Endothelial cell of umbilical vein (primary cell): ENCODE measurements around the gene LRRC47. TPM values are rescaled to one million over a fixed set of nuclear protein-coding genes. Genes with fewer than 3 reads are reported as not detected.

Experiments
- BruUV-seq: library from RNA; stranded (reverse); fragments of 400-500 nt; replicated peaks from 2 replicates; lab custom pipeline; 2021; lab: Mats Ljungman, UMichigan
- CTCF ChIA-PET: fragments of 300-600, 350-600 bp; sonication (Branson Sonifier 250); formaldehyde crosslinking; loops from one replicate; lab custom pipeline; 2021; ENCODE audit warnings: antibody characterized with exemption, inconsistent platforms; lab: Charles Lee
- POLR2A ChIA-PET: fragments of 300-600, 350-600 bp; sonication (Branson Sonifier 250); formaldehyde crosslinking; loops from one replicate; lab custom pipeline; 2021; ENCODE audit warnings: antibody characterized with exemption, inconsistent platforms; lab: Charles Lee
- DNase-seq: peaks from one replicate; pipeline ENCODE4 v3.0.0-alpha.2; 2011; ENCODE audit warnings: low read depth, low spot score
- FAIRE-seq: peaks from 2 replicates; lab custom pipeline; 2011; peaks lifted over from hg19 to GRCh38; lab: Jason Lieb, UNC
- H2AFZ ChIP-seq: 2 replicates; pipeline ENCODE4 v1.6.0; 2012; ENCODE audit warnings: low read depth, low read length, control low read depth, inconsistent platforms
- H3K27ac ChIP-seq: 2 replicates; pipeline ENCODE4 v1.5.1; 2011; ENCODE audit warnings: low read depth, mild to moderate bottlenecking, control low read depth, low read length, moderate library complexity; ENCODE audit not compliant: insufficient read depth
- H3K27me3 ChIP-seq, 2 experiments: 2 replicates each; pipeline versions ENCODE4 v1.6.0 to v1.6.1; 2011; ENCODE audit warnings: low read length in 2 of 2, mixed read lengths in 1 of 2; ENCODE audit not compliant: control insufficient read depth in 2 of 2, insufficient read depth in 2 of 2
- H3K36me3 ChIP-seq, 2 experiments: 2 replicates in 1 of 2; 3 replicates in 1 of 2; pipeline ENCODE4 v1.5.1; 2011; ENCODE audit warnings: low read length in 2 of 2, mild to moderate bottlenecking in 1 of 2, moderate library complexity in 1 of 2; ENCODE audit not compliant: control insufficient read depth in 2 of 2, insufficient read depth in 2 of 2; ENCODE audit errors: extremely low read depth in 1 of 2
- H3K4me1 ChIP-seq: 3 replicates; pipeline ENCODE4 v1.5.1; 2011; ENCODE audit warnings: mild to moderate bottlenecking, low read length; ENCODE audit not compliant: control insufficient read depth, insufficient read depth; ENCODE audit errors: extremely low read depth
- H3K4me2 ChIP-seq: 2 replicates; pipeline ENCODE4 v1.6.1; 2011; ENCODE audit warnings: low read length, control low read depth, mixed read lengths; ENCODE audit not compliant: insufficient read depth
- H3K4me3 ChIP-seq, 3 experiments: fragments of 200-600 bp in 1 of 3; sonication (generic), shearing (Covaris generic) in 1 of 3; replicated peaks in 1 of 3; 2 replicates each; pipeline ENCODE4 v1.5.1; 2011 to 2016; ENCODE audit warnings: control low read depth in 3 of 3, low read length in 3 of 3, mild to moderate bottlenecking in 2 of 3, inconsistent platforms in 1 of 3, low read depth in 1 of 3, moderate library complexity in 1 of 3; ENCODE audit not compliant: insufficient read depth in 1 of 3
- H3K79me2 ChIP-seq: 2 replicates; pipeline ENCODE4 v1.6.0; 2012; ENCODE audit warnings: low read length, inconsistent platforms; ENCODE audit not compliant: control insufficient read depth, insufficient read depth
- H3K9ac ChIP-seq: replicated peaks from 2 replicates; pipeline ENCODE3; 2011; ENCODE audit warnings: low read length, control low read depth; ENCODE audit not compliant: insufficient read depth; ENCODE audit errors: extremely low read depth
- H3K9me1 ChIP-seq: replicated peaks from 3 replicates; pipeline ENCODE4 v1.6.0; 2011; ENCODE audit warnings: mild to moderate bottlenecking, low read length; ENCODE audit not compliant: control insufficient read depth, insufficient read depth; ENCODE audit errors: extremely low read depth
- H3K9me3 ChIP-seq: replicated peaks from 2 replicates; pipeline ENCODE4 v1.5.1; 2012; ENCODE audit warnings: low read length, inconsistent platforms; ENCODE audit not compliant: control insufficient read depth, insufficient read depth
- H4K20me1 ChIP-seq: replicated peaks from 2 replicates; pipeline ENCODE3; 2011; ENCODE audit warnings: mild to moderate bottlenecking, low read length; ENCODE audit not compliant: control insufficient read depth, insufficient read depth; ENCODE audit errors: extremely low read depth
- EZH2 ChIP-seq: IDR thresholded peaks from 2 replicates; pipeline ENCODE4 v1.6.1; 2012; ENCODE audit warnings: borderline replicate concordance, low read depth, mild to moderate bottlenecking, moderate library complexity, low read length, inconsistent platforms; ENCODE audit not compliant: severe bottlenecking
- FOS ChIP-seq: IDR thresholded peaks from 2 replicates; pipeline ENCODE4 v1.6.1; 2011; ENCODE audit warnings: mild to moderate bottlenecking, low read length, moderate library complexity, borderline replicate concordance; ENCODE audit not compliant: insufficient read depth
- GATA2 ChIP-seq: IDR thresholded peaks from 2 replicates; pipeline ENCODE4 v1.7.0; 2011; ENCODE audit warnings: low read depth, mild to moderate bottlenecking, moderate library complexity, mixed read lengths, low read length; ENCODE audit not compliant: insufficient read length, insufficient read depth
- JUN ChIP-seq: IDR thresholded peaks from 2 replicates; pipeline ENCODE4 v1.6.1; 2011; ENCODE audit warnings: borderline replicate concordance, low read depth; ENCODE audit not compliant: insufficient read length, insufficient read depth
- MAX ChIP-seq: IDR thresholded peaks from 2 replicates; pipeline ENCODE4 v1.6.1; 2011; ENCODE audit not compliant: insufficient read depth, insufficient read length
- MYC ChIP-seq: IDR thresholded peaks from one replicate; pipeline ENCODE4 v1.6.1; 2011; ENCODE audit warnings: mild to moderate bottlenecking, low read depth, low read length
- POLR2A ChIP-seq: IDR thresholded peaks from 2 replicates; pipeline ENCODE4 v1.6.1; 2012; ENCODE audit warnings: low read depth, mild to moderate bottlenecking, control low read depth, low read length
- POLR2AphosphoS5 ChIP-seq: IDR thresholded peaks from 2 replicates; pipeline ENCODE4 v1.6.1; 2012; ENCODE audit warnings: low read depth, mild to moderate bottlenecking, control low read depth, low read length, moderate library complexity; ENCODE audit not compliant: insufficient read depth
- dilution Hi-C: fragments of 300-500 bp; cut with MboI; formaldehyde crosslinking; loops from one replicate; pipeline ENCODE4 v1.15.0; 2019; ENCODE audit warnings: low sequenced_read_pairs; ENCODE audit not compliant: extremely low pct_ligation_motif_present
- intact Hi-C: fragments of 100-400 bp; cut with micrococcal nuclease; formaldehyde crosslinking; loops from one replicate; pipeline ENCODE4 v1.10.0; 2022
- polyA plus RNA-seq, 4 experiments: library from polyadenylated mRNA; depleted of rRNA in 3 of 4; stranded (reverse) in 3 of 4; unstranded in 1 of 4; fragments of >200 nt; gene quantifications; 2 replicates each; pipeline versions ENCODE4 v1.2.1 to v1.2.3, GENCODE V29; 2011 to 2012; ENCODE audit warnings: missing spikeins in 1 of 4
- total RNA-seq: library from RNA; stranded (reverse); gene quantifications from 2 replicates; pipeline ENCODE4 v1.2.3, GENCODE V29; 2021
- TF ChIP-seq, protein P1 (sequence below), 2 donors: IDR thresholded peaks; 1 replicate in 1 of 2; 2 replicates in 1 of 2; pipeline ENCODE4 v1.5.1; 2011; ENCODE audit warnings: low read length in 2 of 2, mild to moderate bottlenecking in 2 of 2, moderate library complexity in 2 of 2, control low read depth in 1 of 2, inconsistent platforms in 1 of 2, low read depth in 1 of 2; ENCODE audit not compliant: insufficient read depth in 1 of 2; ENCODE audit errors: extremely low read depth in 1 of 2

Gene LRRC47
- total and polyA plus RNA-seq, 2 donors (not counting 3 experiments of a cell fraction or from before 2014, with no cell fraction given), result 23.7 to 42.5 TPM

GRCh38 chr1:3730543-3731247 lies 65.6 kb downstream of the LRRC47 start:
- Histone ChIP-seq H3K9me3 (no peaks in the 10 kb centered on the region), H3K79me2 (no peaks in the 10 kb centered on the region), H3K4me3 (no peak overlapping the region), H3K27ac (no peak overlapping the region), H3K4me1 (no peaks in the 10 kb centered on the region), H4K20me1 (no peaks in the 10 kb centered on the region), H2AFZ (no peak overlapping the region), H3K27me3 (no peaks in the 10 kb centered on the region), H3K9me1 (no peaks in the 10 kb centered on the region), H3K9ac (no peak overlapping the region), H3K4me2 (no peak overlapping the region), H3K36me3 (no peaks in the 10 kb centered on the region)
- ChIA-PET CTCF (interaction anchor here (1.0 kb wide), 1 partner anchor 9 kb away, joined by 3 read pairs; no protein-coding TSS in a partner anchor), POLR2A (no interaction called here)
- no TSS peak for BruUV-seq
- dilution Hi-C loops (no loop called here), intact Hi-C loops (no loop called here)
- TF ChIP-seq POLR2A (no peak), POLR2AphosphoS5 (no peak), EZH2 (no peak), MAX (no peak), JUN (no peak), GATA2 (no peak), FOS (no peak), MYC (no peak)
- TF ChIP-seq, protein P1, sequence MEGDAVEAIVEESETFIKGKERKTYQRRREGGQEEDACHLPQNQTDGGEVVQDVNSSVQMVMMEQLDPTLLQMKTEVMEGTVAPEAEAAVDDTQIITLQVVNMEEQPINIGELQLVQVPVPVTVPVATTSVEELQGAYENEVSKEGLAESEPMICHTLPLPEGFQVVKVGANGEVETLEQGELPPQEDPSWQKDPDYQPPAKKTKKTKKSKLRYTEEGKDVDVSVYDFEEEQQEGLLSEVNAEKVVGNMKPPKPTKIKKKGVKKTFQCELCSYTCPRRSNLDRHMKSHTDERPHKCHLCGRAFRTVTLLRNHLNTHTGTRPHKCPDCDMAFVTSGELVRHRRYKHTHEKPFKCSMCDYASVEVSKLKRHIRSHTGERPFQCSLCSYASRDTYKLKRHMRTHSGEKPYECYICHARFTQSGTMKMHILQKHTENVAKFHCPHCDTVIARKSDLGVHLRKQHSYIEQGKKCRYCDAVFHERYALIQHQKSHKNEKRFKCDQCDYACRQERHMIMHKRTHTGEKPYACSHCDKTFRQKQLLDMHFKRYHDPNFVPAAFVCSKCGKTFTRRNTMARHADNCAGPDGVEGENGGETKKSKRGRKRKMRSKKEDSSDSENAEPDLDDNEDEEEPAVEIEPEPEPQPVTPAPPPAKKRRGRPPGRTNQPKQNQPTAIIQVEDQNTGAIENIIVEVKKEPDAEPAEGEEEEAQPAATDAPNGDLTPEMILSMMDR (IDR thresholded peaks at IDR 0.05; ENCODE audit: extremely low read depth in 1 of 2, insufficient read depth in 1 of 2, low read depth in 1 of 2, low read length in 2 of 2), result no peak
- no peak for DNase-seq
- no peak for FAIRE-seq
